GM18499 (cell line): ENCODE measurements around the gene ATP2C2.
A peak's percentile ranks its signal among the peaks of the same experiment; 100 is the strongest.

Experiments
- ATAC-seq: cut with Tn5 transposase; IDR thresholded peaks from one replicate; pipeline ENCODE4 v1.9.1; 2021; ENCODE audit warnings: moderate number of reproducible peaks; ENCODE audit not compliant: insufficient read depth, unreplicated experiment

Gene ATP2C2

GRCh38 chr16:84504420-84505248 lies 136.3 kb downstream of the ATP2C2 start, which contains the start of gene MEAK7:
Gene MEAK7 (minus strand): TSS chr16:84504659. CDS start chr16:84498086, 6,573 bp downstream.
- peak; percentile 84 for ATAC-seq

- no peak for ATAC-seq
These were observed 137.2 kb downstream of the ATP2C2 start for GRCh38 chr16:84505249-84506187.

GRCh38 chr16:84507011-84507982 lies 139.0 kb downstream of the ATP2C2 start:
- ATAC-seq: no peak

GRCh38 chr16:84508502-84508901 lies 140.2 kb downstream of the ATP2C2 start:
- ATAC-seq: no peak

GRCh38 chr16:84509032-84509950 lies 141.0 kb downstream of the ATP2C2 start:
- no peak for ATAC-seq

- no peak for ATAC-seq
These were observed 143.0 kb downstream of the ATP2C2 start for GRCh38 chr16:84511180-84511800.

GRCh38 chr16:84511831-84512230 lies 143.5 kb downstream of the ATP2C2 start:
- ATAC-seq: no peak

- no peak for ATAC-seq
These were observed 144.8 kb downstream of the ATP2C2 start for GRCh38 chr16:84513123-84513522.

- ATAC-seq: no peak
These were observed 145.3 kb downstream of the ATP2C2 start for GRCh38 chr16:84513666-84514065.
